Trophoblast cell (in vitro differentiated cells and primary cell): Measurements from ENCODE around the gene UBE2QL1.

Experiments used
- DNase-seq, 2 donors: peaks; one replicate each; pipeline ENCODE4 v3.0.0-alpha.2; 2016
- H2AFZ ChIP-seq: 2 replicates; pipeline ENCODE4 v1.6.1; 2013; ENCODE audit warnings: low read length, moderate library complexity, mild to moderate bottlenecking; ENCODE audit not compliant: insufficient read depth, poor library complexity
- H2AK5ac ChIP-seq: 2 replicates; pipeline ENCODE4 v1.6.1; 2013; ENCODE audit warnings: mild to moderate bottlenecking, low read length
- H2BK120ac ChIP-seq: 2 replicates; pipeline ENCODE4 v1.6.1; 2013; ENCODE audit warnings: low read length, mild to moderate bottlenecking, moderate library complexity; ENCODE audit not compliant: insufficient read depth, poor library complexity
- H2BK12ac ChIP-seq: 2 replicates; pipeline ENCODE4 v1.6.1; 2013; ENCODE audit warnings: mild to moderate bottlenecking, low read length, moderate library complexity
- H2BK5ac ChIP-seq: 2 replicates; pipeline ENCODE4 v1.6.1; 2013; ENCODE audit warnings: low read length, low read depth, moderate library complexity, mild to moderate bottlenecking; ENCODE audit not compliant: poor library complexity
- H3K14ac ChIP-seq: 2 replicates; pipeline ENCODE4 v1.6.1; 2013; ENCODE audit warnings: mild to moderate bottlenecking, low read length
- H3K18ac ChIP-seq: 2 replicates; pipeline ENCODE4 v1.6.1; 2013; ENCODE audit warnings: mild to moderate bottlenecking, low read length
- H3K23ac ChIP-seq: 2 replicates; pipeline ENCODE4 v1.6.1; 2013; ENCODE audit warnings: low read length
- H3K27ac ChIP-seq: 2 replicates; pipeline ENCODE4 v1.5.1; 2013; ENCODE audit warnings: low read depth, mild to moderate bottlenecking, inconsistent platforms, low read length, moderate library complexity
- H3K27me3 ChIP-seq: 2 replicates; pipeline ENCODE4 v1.6.1; 2013; ENCODE audit warnings: inconsistent platforms, mild to moderate bottlenecking, low read length, moderate library complexity; ENCODE audit not compliant: insufficient read depth
- H3K36me3 ChIP-seq, 2 experiments: 1 replicate in 1 of 2; 2 replicates in 1 of 2; pipeline ENCODE4 v1.6.1; 2013; ENCODE audit warnings: low read length in 2 of 2, mild to moderate bottlenecking in 2 of 2, moderate library complexity in 1 of 2; ENCODE audit not compliant: insufficient read depth in 2 of 2, control insufficient read depth in 1 of 2
- H3K4ac ChIP-seq: 2 replicates; pipeline ENCODE4 v1.6.1; 2013; ENCODE audit warnings: low read depth, mild to moderate bottlenecking, low read length, moderate library complexity
- H3K4me1 ChIP-seq, 2 experiments: 1 replicate in 1 of 2; 2 replicates in 1 of 2; pipeline ENCODE4 v1.6.1; 2013; ENCODE audit warnings: low read length in 2 of 2, mild to moderate bottlenecking in 2 of 2, moderate library complexity in 1 of 2; ENCODE audit not compliant: insufficient read depth in 2 of 2, control insufficient read depth in 1 of 2
- H3K4me2 ChIP-seq: 2 replicates; pipeline ENCODE4 v1.6.1; 2013; ENCODE audit warnings: inconsistent platforms, mild to moderate bottlenecking, low read length, moderate library complexity
- H3K4me3 ChIP-seq: 2 replicates; pipeline ENCODE4 v1.5.1; 2013; ENCODE audit warnings: mild to moderate bottlenecking, low read depth, low read length, inconsistent platforms
- H3K79me1 ChIP-seq: one replicate; pipeline ENCODE4 v1.6.1; 2013; ENCODE audit warnings: low read length
- H3K79me2 ChIP-seq: 2 replicates; pipeline ENCODE4 v1.6.1; 2013; ENCODE audit warnings: low read length, mild to moderate bottlenecking; ENCODE audit not compliant: control insufficient read depth, insufficient read depth, poor library complexity
- H3K9ac ChIP-seq: 2 replicates; pipeline ENCODE4 v1.6.1; 2013; ENCODE audit warnings: mild to moderate bottlenecking, low read length
- H3K9me3 ChIP-seq: 2 replicates; pipeline ENCODE4 v1.6.1; 2013; ENCODE audit warnings: low read depth, mild to moderate bottlenecking, control low read depth, inconsistent platforms, low read length; ENCODE audit not compliant: insufficient read depth
- H4K12ac ChIP-seq: 2 replicates; pipeline ENCODE4 v1.6.1; 2013; ENCODE audit warnings: low read depth, mild to moderate bottlenecking, low read length, moderate library complexity
- H4K8ac ChIP-seq: 2 replicates; pipeline ENCODE4 v1.6.1; 2013; ENCODE audit warnings: low read depth, mild to moderate bottlenecking, low read length, moderate library complexity
- H4K91ac ChIP-seq: one replicate; pipeline ENCODE4 v1.6.1; 2013; ENCODE audit warnings: low read depth, mild to moderate bottlenecking, low read length, moderate library complexity
- WGBS: extraction: QIAGEN DNeasy Blood & Tissue Kit; methylation state at CpG from one replicate; pipeline ENCODE4 v1.1.7; 2013; ENCODE audit warnings: missing lambda C conversion rate; ENCODE audit not compliant: insufficient read length, insufficient coverage; ENCODE audit errors: extremely low coverage; 5-methylcytosine and 5-hydroxymethylcytosine counted together

UBE2QL1 gene

DNA sequence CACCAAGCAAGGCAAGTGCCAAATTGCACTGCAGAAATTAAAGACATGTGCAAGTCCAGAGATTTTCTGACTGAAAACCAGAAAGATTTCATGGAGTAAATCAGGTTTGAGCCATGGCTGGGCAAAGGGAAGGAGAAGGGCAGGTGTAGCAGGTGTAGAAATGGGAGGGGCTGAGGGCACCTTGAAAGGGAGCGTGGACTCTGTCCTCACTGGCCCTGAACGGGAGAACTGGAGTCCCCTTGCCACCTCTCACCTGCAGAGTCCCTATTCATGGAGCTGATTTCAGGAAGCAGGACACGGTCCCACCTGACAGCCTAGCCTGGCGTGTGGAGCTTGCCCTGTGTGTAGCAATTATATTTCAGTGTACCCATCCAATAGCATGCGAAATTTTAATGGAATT is 46.3 kb downstream of the UBE2QL1 start:
- H3K79me1 ChIP-seq, result no peaks in the 10 kb centered on the region
- H3K4me2 ChIP-seq, result no peak overlapping the region
- H3K27ac ChIP-seq, result no peak overlapping the region
- H4K12ac ChIP-seq, result no peak overlapping the region
- H3K9me3 ChIP-seq, result no peaks in the 10 kb centered on the region
- H2AFZ ChIP-seq, result no peak overlapping the region
- WGBS, result no CpG with 5 or more reads among the region's 5 CpGs
- H3K18ac ChIP-seq, result no peak overlapping the region
- no peak overlapping the region for H2AK5ac ChIP-seq
- H3K4me3 ChIP-seq, result no peak overlapping the region
- H2BK120ac ChIP-seq, result no peak overlapping the region
- H3K23ac ChIP-seq, result no peak overlapping the region
- H4K91ac ChIP-seq, result no peak overlapping the region
- no peak overlapping the region for H3K9ac ChIP-seq
- DNase-seq, result no peak
- no peak overlapping the region for H4K8ac ChIP-seq
- no peak overlapping the region for H2BK12ac ChIP-seq
- H2BK5ac ChIP-seq, result no peak overlapping the region
- H3K4ac ChIP-seq, result no peak overlapping the region
- H3K14ac ChIP-seq, result no peak overlapping the region
- no peaks in the 10 kb centered on the region for H3K27me3 ChIP-seq
- no peaks in the 10 kb centered on the region for H3K36me3 ChIP-seq
- no peaks in the 10 kb centered on the region for H3K79me2 ChIP-seq
- peaks cover 0 to 6% of the 10 kb centered on the region in 2 experiments for H3K4me1 ChIP-seq

DNA sequence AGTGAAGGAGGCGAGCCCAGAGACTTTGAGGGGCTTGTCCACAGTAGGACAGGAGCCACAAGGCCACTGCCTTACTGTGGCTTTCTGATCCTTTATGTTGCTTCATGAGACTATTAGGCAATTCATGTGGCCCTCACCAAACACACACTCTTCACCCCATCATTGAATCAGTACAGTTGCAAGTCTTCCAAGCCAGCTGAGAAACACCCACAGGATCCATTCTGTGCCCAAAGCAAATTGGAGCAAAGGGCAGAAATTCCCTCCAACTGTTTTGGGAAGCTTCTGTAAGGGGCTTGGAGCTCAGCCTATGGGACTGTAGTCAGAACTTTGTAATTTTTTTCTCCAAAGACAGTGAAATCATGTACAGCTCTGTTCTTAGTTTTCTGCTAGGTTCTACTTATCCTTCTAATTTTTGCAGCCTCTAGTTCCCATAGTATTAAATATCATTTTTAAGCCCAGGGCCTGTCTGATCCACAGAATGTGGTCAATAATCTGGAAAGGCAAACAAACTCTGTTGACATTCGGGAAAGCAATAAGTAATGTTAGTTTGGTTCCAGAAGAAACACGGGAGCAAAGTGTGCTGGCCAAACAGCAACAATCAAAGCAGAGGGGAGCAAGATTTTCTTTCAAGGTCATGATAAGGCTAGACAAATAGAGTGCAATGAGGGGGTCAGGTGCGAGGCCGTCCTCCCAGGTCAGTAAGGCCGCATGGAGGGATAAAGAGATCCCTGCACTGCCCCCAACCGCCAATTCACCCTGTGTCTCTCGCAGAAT is 47.0 kb downstream of the UBE2QL1 start:
- H2BK120ac ChIP-seq, result no peak overlapping the region
- H3K4me1 ChIP-seq, result peaks cover 0 to 3% of the 10 kb centered on the region in 2 experiments
- H2BK12ac ChIP-seq, result no peak overlapping the region
- no peaks in the 10 kb centered on the region for H3K79me2 ChIP-seq
- no peak overlapping the region for H4K12ac ChIP-seq
- no peak overlapping the region for H2AK5ac ChIP-seq
- no peak overlapping the region for H3K9ac ChIP-seq
- H4K8ac ChIP-seq, result no peak overlapping the region
- no peaks in the 10 kb centered on the region for H3K9me3 ChIP-seq
- no peaks in the 10 kb centered on the region for H3K79me1 ChIP-seq
- DNase-seq, result no peak
- no peak overlapping the region for H3K27ac ChIP-seq
- no peaks in the 10 kb centered on the region for H3K36me3 ChIP-seq
- H3K27me3 ChIP-seq, result no peaks in the 10 kb centered on the region
- H3K4ac ChIP-seq, result no peak overlapping the region
- H3K4me3 ChIP-seq, result no peak overlapping the region
- no peak overlapping the region for H3K4me2 ChIP-seq
- H2AFZ ChIP-seq, result no peak overlapping the region
- no peak overlapping the region for H3K18ac ChIP-seq
- no CpG with 5 or more reads among the region's 8 CpGs for WGBS
- H2BK5ac ChIP-seq, result no peak overlapping the region
- H4K91ac ChIP-seq, result no peak overlapping the region
- no peak overlapping the region for H3K23ac ChIP-seq
- no peak overlapping the region for H3K14ac ChIP-seq

DNA sequence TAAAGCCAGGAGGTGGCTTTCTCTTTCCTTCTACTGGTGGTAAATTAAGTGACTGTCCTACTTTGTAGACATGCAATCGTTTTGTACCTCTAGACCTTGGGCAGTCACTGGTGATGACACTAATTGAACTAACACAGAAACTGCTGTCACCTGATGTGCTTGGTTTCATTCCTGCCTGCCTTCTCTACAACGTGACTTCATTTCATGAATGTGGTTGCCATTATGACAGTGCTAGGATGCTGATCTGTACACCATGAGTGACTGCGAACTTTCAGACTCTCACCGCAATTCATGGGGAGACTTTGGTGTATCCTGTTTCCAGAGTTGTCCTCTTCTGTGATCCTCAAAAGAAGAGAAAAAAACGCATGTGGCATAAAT is 47.5 kb downstream of the UBE2QL1 start:
- Histone ChIP-seq H3K9me3 (no peaks in the 10 kb centered on the region), H4K91ac (no peak overlapping the region), H4K12ac (no peak overlapping the region), H2AFZ (no peak overlapping the region), H3K79me1 (no peaks in the 10 kb centered on the region), H3K4me2 (no peak overlapping the region), H2BK5ac (no peak overlapping the region), H2BK12ac (no peak overlapping the region), H4K8ac (no peak overlapping the region), H3K36me3 (no peaks in the 10 kb centered on the region), H3K9ac (no peak overlapping the region), H2AK5ac (no peak overlapping the region), H3K27ac (no peak overlapping the region), H3K14ac (no peak overlapping the region), H3K79me2 (no peaks in the 10 kb centered on the region), H3K4me1 (no peaks in the 10 kb centered on the region), H3K27me3 (no peaks in the 10 kb centered on the region), H3K4ac (no peak overlapping the region), H3K4me3 (no peak overlapping the region), H2BK120ac (no peak overlapping the region), H3K18ac (no peak overlapping the region), H3K23ac (no peak overlapping the region)
- no CpG with 5 or more reads among the region's 5 CpGs for WGBS
- DNase-seq, result no peak

DNA sequence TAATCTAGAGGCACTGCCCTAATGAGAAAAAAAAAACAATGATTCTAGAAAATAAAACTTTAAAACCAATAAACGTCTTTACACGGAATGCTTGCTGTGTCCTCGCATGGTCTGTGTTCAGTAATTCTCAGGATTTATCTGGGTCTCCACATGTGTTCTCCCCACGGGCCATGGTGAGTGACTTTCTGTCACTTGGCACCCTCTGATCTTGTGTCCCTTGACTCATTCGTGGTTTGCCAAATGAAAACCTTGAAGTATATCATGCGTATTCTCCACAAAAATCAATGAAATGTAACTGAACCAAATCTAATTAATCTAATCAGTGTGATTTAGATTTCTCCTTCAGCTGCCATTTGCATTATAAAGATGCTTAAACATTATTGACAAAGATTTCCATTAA is 48.0 kb downstream of the UBE2QL1 start:
- no peaks in the 10 kb centered on the region for H3K9me3 ChIP-seq
- H3K79me1 ChIP-seq, result no peaks in the 10 kb centered on the region
- no peaks in the 10 kb centered on the region for H3K4me1 ChIP-seq
- no peak overlapping the region for H4K91ac ChIP-seq
- no peak for DNase-seq
- H3K79me2 ChIP-seq, result no peaks in the 10 kb centered on the region
- WGBS, result no CpG with 5 or more reads among the region's 6 CpGs
- no peak overlapping the region for H3K4me3 ChIP-seq
- no peak overlapping the region for H2AFZ ChIP-seq
- H4K12ac ChIP-seq, result no peak overlapping the region
- no peak overlapping the region for H3K23ac ChIP-seq
- no peak overlapping the region for H3K18ac ChIP-seq
- no peak overlapping the region for H2AK5ac ChIP-seq
- no peak overlapping the region for H3K4me2 ChIP-seq
- H4K8ac ChIP-seq, result no peak overlapping the region
- H2BK120ac ChIP-seq, result no peak overlapping the region
- H3K36me3 ChIP-seq, result no peaks in the 10 kb centered on the region
- H3K9ac ChIP-seq, result no peak overlapping the region
- no peak overlapping the region for H3K14ac ChIP-seq
- H3K4ac ChIP-seq, result no peak overlapping the region
- no peak overlapping the region for H2BK12ac ChIP-seq
- no peak overlapping the region for H2BK5ac ChIP-seq
- no peak overlapping the region for H3K27ac ChIP-seq
- H3K27me3 ChIP-seq, result no peaks in the 10 kb centered on the region
